GM19193 (cell line): Measurements from ENCODE around the gene ZNF780A.
A peak's percentile ranks its signal among the peaks of the same experiment; 100 is the strongest.

Source experiments
- POLR2A ChIP-seq: IDR thresholded peaks from 4 replicates; pipeline ENCODE4 v1.6.1; 2011; ENCODE audit not compliant: insufficient read depth, insufficient read length; ENCODE audit errors: extremely low read depth

ZNF780A gene

DNA sequence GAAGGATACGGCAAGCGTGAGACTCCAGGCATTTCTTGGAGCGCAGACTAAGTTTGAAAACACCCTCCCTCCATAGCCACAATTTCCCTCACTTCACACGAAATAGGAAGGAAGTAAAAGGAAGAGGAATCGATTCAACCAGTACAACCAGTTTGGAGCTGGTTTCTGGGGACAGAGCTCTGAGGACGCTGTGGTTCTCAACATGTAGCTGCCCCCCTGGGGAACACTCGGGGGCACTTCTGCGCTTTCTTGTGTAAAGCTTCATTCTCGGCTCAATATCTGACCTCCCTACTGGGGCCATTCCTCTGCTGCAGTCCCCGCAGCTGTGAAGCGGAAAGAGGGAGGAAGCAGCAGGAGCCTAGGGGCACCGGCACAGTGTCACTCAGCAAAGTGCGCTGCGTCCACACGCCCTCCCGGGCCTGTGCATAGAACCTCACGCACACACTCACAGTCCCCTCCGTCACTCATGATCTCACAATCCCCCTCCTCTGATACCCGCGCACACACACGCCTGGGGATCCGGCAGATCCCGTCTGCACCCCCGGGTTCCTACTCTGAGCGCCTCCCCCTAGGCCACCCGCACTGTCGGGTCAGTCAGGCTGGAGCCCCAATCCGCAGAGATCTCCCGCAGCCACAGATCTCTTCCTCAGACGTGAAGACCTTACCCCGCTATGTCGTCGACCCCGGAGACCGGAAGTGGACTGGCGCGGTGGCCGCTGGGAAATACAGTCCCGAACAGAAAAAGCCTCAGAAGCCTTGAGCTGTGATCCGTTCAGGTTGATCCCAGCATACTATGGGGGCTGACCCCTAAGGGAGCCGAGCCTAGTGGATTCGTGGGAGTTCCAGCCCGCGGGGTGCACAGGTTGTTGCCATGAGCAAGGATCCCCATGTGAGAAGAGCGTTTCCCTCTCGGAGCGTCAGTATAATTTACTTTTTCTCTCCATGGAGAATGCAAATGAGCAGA, at the start of gene ZNF780A:
Gene ZNF780A (minus strand): TSS at position 703 of the 964 bp plus-strand sequence. CDS start 6,190 bp downstream, outside the sequence.
- TF ChIP-seq POLR2A: peak; percentile 72

DNA sequence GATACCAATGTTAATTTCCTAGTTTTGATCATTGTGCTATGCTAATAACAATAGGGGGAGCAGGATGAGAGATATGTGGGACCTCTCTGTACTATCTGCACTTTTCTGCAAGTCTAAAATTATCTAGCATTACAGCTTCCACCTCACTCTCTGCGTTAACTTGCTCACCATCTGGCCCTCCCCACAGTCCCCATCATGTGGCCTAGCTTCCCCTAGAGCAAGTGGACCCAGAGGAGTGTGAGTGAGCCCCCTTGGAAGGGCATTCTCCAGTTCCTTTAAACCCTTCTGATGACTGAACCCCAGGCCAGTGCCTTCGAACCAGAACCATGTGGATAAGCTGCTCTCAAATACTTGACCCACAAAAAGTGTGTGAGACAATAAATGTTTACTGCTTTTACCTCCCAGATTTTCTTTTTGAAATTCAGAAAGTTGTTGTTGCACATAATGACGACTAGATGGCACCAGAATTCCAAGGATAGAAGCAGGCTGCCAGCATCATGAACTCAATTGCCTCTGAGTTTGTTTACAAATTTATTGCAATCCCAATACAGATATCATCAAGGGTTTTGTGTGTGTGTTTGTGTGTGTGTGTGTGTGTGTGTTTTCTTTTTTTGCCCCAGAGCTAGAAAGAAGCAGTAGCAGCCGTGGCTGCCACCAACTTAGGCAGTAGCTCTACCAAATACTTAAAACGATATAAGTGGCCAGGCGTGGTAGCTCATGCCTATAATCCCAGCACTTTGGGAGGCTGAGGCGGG, 49.0 kb upstream of the ZNF780A start:
- no peak for TF ChIP-seq POLR2A

DNA sequence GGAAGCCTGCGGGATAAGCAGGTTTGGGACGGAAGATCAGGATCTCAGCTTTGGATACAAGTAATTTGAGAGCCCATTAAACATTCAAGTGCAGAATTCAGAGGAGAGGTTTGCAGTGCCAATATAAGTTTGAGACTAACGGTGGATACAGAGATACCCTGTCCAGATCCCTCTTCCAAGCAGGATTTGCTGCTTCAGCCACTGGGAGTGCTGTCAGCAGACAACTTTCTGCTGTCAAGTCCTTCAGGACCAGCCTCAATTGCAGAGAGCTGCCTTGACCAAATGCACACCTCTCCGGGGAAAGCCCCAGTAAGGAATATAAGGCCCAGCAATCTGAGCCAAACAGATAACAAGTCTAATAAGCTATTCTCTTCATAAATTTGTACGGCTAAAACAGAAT, 46.1 kb upstream of the ZNF780A start:
- TF ChIP-seq POLR2A: no peak

DNA sequence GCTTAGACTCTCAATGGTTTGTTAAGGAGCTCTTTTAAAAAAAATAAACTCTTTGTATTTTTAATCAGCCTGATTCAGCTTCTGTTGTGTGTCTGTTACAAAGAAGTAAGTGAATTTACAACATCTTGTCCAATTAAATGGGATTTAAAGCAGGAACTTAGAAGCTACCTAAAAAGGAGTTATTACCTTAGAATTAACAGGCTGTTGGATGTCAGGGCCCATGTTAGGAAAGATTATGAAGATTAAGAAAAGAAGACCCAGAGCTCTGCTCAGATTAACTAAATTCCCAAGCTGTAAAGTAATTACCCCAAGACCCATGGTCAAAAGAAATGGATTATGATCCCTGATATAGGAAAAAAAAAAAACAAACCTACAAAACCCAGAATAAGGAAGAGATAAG, 44.1 kb upstream of the ZNF780A start:
- no peak for TF ChIP-seq POLR2A

DNA sequence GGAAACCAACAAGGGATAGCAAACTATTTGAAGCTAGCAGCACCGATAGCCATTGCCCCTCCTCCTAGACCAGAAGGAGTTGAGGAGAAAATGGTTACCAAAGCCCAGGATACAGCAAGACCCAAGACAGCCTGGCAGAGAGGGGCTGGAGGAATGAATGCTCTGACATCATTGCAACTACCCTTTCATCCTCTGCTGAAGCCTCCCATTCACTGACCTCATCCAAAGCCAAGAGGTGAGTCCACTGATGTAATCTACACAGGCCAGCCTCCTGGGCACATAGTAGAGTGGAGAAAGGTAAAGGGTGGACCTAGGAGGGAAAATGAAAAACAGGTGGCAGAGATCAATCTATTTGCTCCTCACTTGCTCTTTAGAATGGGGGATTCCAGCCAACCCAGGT, 42.7 kb upstream of the ZNF780A start:
- no peak for TF ChIP-seq POLR2A

DNA sequence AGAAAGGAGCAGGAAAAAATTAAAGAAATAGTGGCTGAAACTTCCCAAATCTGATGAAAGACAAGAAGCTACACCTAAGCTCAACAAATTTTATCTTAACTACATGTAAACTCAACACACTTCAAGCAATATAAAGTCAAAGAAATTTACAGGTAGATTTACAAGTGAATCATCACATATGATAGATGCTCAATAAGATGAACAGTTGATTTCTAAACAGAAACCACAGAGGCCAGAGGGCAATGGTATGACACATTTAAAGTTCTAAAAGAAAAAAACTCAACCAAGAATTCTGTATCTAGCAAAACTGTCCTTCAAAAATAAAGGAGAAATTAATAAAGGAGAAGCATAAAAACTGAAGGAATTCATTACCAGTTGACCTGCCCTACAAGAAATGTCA, 39.3 kb upstream of the ZNF780A start:
- TF ChIP-seq POLR2A: no peak

DNA sequence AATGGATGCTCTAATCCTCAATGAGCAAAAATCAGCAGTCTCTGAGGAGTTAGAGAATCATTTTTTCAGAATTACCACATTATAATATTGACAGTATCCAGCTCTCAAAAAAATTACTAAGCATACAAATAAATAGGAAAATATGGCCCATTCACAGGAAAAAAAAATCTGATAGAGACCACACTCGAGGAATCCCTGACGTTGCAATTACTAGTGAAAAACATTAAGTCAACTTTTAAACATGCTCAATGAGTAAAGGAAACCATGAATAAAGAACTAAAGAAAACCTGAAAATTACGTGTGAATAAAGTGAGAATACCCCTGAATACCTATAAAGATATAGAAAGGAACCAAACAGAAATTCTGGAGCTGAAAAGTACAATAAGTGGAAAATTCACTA, 38.7 kb upstream of the ZNF780A start:
- TF ChIP-seq POLR2A: no peak

DNA sequence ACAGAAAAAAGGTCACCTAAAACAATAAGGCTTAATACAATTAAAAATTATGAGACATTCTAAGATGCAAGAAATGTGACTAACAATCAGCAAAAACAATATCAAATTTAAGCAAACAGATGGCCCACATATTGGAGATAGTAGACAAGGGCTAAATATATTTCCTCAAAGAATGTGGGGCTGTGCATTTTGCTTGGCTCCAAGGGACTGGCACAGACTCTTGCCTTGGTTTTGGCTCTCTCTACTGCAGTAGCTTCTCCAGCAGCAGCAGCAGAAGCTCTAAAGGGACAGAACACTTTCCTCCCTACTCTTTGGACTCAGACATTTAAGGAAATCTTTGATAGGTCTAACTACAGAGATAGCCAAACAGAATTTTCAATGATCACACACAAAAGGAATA, 38.2 kb upstream of the ZNF780A start:
- TF ChIP-seq POLR2A: no peak

DNA sequence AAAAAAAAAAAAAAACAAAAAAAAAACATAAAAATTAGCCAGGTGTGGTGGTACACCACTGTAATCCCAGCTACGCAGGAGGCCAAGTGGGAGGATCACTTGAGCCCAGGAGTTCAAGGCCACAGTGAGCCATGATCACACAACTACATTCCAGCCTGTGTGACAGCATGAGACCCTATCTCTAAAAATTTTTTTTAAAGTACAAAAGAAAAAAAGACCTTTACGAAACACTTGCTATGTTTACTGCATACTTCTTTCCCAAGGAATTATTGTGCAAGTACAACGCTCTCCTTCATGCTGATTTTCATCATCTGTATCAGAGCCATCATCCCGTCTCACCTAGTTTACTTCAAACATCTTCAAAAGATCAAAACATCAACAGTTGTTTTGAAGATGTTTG, 28.6 kb upstream of the ZNF780A start:
- TF ChIP-seq POLR2A: no peak

DNA sequence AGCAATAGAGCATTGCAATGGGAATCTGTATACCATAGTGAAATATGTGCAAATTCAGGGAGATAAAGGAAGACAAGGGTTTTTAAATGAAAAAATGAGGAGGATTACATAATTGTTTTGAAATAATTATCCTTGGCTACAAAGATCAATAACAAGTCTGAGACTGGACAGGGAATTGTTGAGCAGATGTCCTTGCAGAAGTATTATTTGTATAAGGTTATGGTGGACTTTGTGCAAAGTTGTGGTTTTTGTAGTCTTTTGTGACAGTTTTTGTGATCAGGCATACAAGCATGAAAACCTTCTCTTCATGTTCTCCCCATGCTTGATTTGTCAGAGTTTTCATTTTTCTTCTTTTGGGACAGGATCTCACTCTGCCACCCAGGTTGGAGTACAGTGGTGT, 25.3 kb upstream of the ZNF780A start:
- TF ChIP-seq POLR2A: no peak

DNA sequence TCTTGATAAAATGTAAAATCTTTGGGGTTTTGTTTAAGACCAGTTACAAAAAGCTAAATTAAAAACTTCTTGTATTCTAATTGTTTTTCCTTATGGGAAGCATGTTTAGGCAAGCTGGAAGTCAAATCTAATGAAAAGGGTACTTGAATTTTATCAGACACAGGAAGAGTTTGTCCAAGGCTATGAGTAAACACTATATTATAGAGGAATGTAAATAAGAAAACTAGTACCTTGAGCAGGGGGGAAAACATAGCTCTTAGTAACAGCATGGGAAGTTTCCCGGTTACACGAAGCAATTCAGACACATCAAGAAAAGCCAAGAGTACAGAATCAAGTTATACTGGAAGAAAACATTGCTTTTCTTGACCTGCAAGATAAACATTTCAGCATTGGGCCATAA, 19.8 kb upstream of the ZNF780A start:
- no peak for TF ChIP-seq POLR2A

DNA sequence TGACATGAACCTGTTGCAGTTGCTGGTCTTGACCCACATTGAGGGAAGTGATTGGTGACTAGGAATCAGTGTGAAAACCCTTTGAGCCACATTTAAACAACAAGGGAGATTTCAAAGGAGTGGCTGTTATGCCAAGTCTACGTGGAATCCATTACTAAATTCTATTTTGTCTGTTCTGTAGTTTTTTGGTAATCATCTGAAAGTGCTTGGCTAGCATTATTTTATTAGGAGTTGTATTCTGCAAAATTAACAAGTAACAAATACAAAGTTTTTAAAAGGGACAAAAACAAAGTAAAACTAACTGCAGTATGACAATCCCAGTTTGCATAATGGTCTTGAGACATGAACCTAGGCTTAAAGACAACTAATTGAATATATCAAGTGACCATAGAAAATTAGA, 14.0 kb upstream of the ZNF780A start:
- no peak for TF ChIP-seq POLR2A

DNA sequence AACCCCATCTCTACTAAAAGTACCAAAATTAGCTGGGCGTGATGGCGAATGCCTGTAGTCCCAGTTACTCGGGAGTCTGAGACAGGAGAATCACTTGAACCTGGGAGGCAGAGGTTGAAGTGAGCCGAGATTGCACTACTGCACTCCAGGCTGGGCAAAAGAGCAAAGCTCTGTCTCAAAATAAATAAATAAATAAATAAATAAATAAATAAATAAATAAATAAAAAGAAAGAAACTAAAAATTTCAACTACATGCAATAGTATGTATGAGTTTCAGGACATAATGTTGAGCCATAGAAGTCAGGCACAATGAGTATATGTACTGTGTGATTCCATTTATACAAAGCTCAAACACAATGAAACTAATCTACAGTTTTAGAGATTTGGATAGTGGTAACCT, 12.9 kb upstream of the ZNF780A start:
- no peak for TF ChIP-seq POLR2A

DNA sequence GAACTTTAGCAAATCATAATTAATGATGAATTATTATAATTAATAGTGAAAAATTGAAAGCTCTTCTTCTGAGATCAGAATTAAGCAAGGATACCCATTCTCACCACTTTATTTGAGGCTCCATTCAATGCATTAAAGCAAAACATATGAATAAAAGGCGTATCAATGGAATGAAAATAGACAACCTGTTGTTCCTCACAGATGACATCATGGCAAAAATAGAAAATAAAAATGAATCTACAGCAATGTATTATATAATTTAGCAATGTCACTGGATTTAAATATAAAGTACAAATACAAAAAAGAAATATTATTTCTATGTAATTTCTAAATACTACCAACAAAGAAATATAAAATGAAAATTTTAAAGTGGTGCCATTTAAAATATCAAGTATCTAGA, 11.1 kb upstream of the ZNF780A start:
- TF ChIP-seq POLR2A: no peak

DNA sequence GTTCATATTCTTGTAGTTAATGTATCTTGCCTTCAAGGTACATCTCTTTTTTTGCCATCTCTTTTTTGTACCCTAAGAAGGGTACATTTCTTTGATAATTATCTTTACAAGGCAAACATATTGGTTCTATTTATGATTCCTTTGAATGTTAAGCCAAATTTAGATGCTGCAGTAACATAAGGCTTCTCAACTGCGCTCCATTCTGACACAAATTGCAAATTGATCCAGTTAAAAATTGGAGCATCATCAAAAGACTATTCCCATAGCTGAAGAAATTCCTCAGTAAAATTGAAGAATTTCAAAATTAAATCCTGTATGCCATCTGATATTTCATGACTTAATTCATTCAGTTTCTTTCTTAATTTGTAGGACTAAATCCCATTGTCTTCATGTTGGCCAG, 2.7 kb upstream of the ZNF780A start:
- TF ChIP-seq POLR2A: no peak
